WTC11 (cell line): ENCODE results near the gene GLI1. TPM values are rescaled to one million over a fixed set of nuclear protein-coding genes. Genes with fewer than 3 reads are reported as not detected.

ENCODE experiments used
- ATF6 ChIP-seq: sonication (generic); formaldehyde crosslinking; IDR thresholded peaks from 2 replicates; pipeline ENCODE4 v1.8.1; 2023; ENCODE audit warnings: mild to moderate bottlenecking, missing genetic modification reagents
- CTCF ChIP-seq: fragments of 200-600 bp; IDR thresholded peaks from 2 replicates; pipeline ENCODE4 v1.8.0; 2022; ENCODE audit warnings: antibody characterized with exemption
- E2F1 ChIP-seq: sonication (generic); formaldehyde crosslinking; IDR thresholded peaks from 2 replicates; pipeline ENCODE4 v1.8.0; 2022; ENCODE audit warnings: mild to moderate bottlenecking, missing genetic modification reagents
- E2F4 ChIP-seq: sonication (generic); formaldehyde crosslinking; IDR thresholded peaks from 2 replicates; pipeline ENCODE4 v1.8.1; 2022; ENCODE audit warnings: low read depth, mild to moderate bottlenecking, moderate library complexity, missing genetic modification reagents, borderline replicate concordance
- EMX1 ChIP-seq: fragments of 250-450 bp; sonication (Bioruptor Pico); IDR thresholded peaks from 2 replicates; pipeline ENCODE4 v1.8.0; 2021; ENCODE audit warnings: mild to moderate bottlenecking
- ERG ChIP-seq: fragments of 250-450 bp; sonication (Bioruptor Pico); IDR thresholded peaks from 2 replicates; pipeline ENCODE4 v1.8.0; 2021; ENCODE audit warnings: mild to moderate bottlenecking
- FOXJ3 ChIP-seq: sonication (generic); formaldehyde crosslinking; IDR thresholded peaks from 2 replicates; pipeline ENCODE4 v1.9.0; 2021; ENCODE audit warnings: missing genetic modification reagents, mild to moderate bottlenecking, borderline replicate concordance
- FOXK1 ChIP-seq: sonication (generic); formaldehyde crosslinking; IDR thresholded peaks from 2 replicates; pipeline ENCODE4 v1.8.0; 2022; ENCODE audit warnings: mild to moderate bottlenecking, moderate library complexity, missing genetic modification reagents
- GABPB1 ChIP-seq: sonication (generic); formaldehyde crosslinking; IDR thresholded peaks from 2 replicates; pipeline ENCODE4 v1.8.1; 2023; ENCODE audit warnings: mild to moderate bottlenecking, missing genetic modification reagents
- IRF2 ChIP-seq: sonication (generic); formaldehyde crosslinking; IDR thresholded peaks from 2 replicates; pipeline ENCODE4 v1.8.0; 2022; ENCODE audit warnings: low read depth, missing genetic modification reagents, borderline replicate concordance
- MLX ChIP-seq: sonication (generic); formaldehyde crosslinking; IDR thresholded peaks from 2 replicates; pipeline ENCODE4 v1.8.1; 2023; ENCODE audit warnings: mild to moderate bottlenecking, missing genetic modification reagents, moderate library complexity
- MYBL2 ChIP-seq: sonication (generic); formaldehyde crosslinking; IDR thresholded peaks from 2 replicates; pipeline ENCODE4 v1.8.1; 2023; ENCODE audit warnings: mild to moderate bottlenecking, moderate library complexity, missing genetic modification reagents
- NFE2L1 ChIP-seq: sonication (generic); formaldehyde crosslinking; IDR thresholded peaks from 2 replicates; pipeline ENCODE4 v1.8.1; 2023; ENCODE audit warnings: missing genetic modification reagents
- NR3C1 ChIP-seq: sonication (generic); formaldehyde crosslinking; conservative IDR thresholded peaks from 2 replicates; pipeline ENCODE4 v1.8.1; 2023; ENCODE audit warnings: low read depth, mild to moderate bottlenecking, missing genetic modification reagents
- PRDM15 ChIP-seq: sonication (generic); formaldehyde crosslinking; IDR thresholded peaks from 2 replicates; pipeline ENCODE4 v1.8.0; 2022; ENCODE audit warnings: missing genetic modification reagents
- SMAD3 ChIP-seq: sonication (generic); formaldehyde crosslinking; IDR thresholded peaks from 2 replicates; pipeline ENCODE4 v1.8.0; 2022; ENCODE audit warnings: missing genetic modification reagents, mild to moderate bottlenecking, borderline replicate concordance
- ZBTB43 ChIP-seq: sonication (generic); formaldehyde crosslinking; IDR thresholded peaks from 2 replicates; pipeline ENCODE4 v1.8.1; 2023; ENCODE audit warnings: mild to moderate bottlenecking, missing genetic modification reagents
- ZNF423 ChIP-seq: fragments of 250-450 bp; sonication (Bioruptor Pico); IDR thresholded peaks from 2 replicates; pipeline ENCODE4 v2.1.2; 2022; ENCODE audit warnings: mild to moderate bottlenecking, moderate library complexity
- ZNF532 ChIP-seq: fragments of 250-450 bp; sonication (Bioruptor Pico); IDR thresholded peaks from 2 replicates; pipeline ENCODE4 v1.9.0; 2021; ENCODE audit warnings: mild to moderate bottlenecking, borderline replicate concordance
- total RNA-seq: library from RNA; stranded (reverse); gene quantifications from 3 replicates; pipeline ENCODE4 v1.2.3, GENCODE V29; 2021

Gene GLI1
- total RNA-seq, 1 experiment from 2014 or later = 16.2 TPM

- no peak for TF ChIP-seq E2F1 (CRISPR knock-in tag)
- no peak for TF ChIP-seq NR3C1
- no peak; the same call in 1 of the 2 replicates for TF ChIP-seq NFE2L1 (CRISPR knock-in tag)
- peak; percentile 71; the same call in 1 of the 2 replicates for TF ChIP-seq ZNF532
- peak; percentile 58; the same call in 1 of the 2 replicates for TF ChIP-seq ERG (CRISPR knock-in tag)
- TF ChIP-seq GABPB1 (CRISPR knock-in tag) = peak; percentile 100
- no peak for TF ChIP-seq ATF6 (CRISPR knock-in tag)
- peak; percentile 39; the same call in 1 of the 2 replicates for TF ChIP-seq MYBL2
- TF ChIP-seq EMX1 (CRISPR knock-in tag) = peak; percentile 63; the same call in 1 of the 2 replicates
- no peak for TF ChIP-seq MLX (CRISPR knock-in tag)
- no peak for TF ChIP-seq PRDM15 (CRISPR knock-in tag)
- no peak for TF ChIP-seq E2F4
- TF ChIP-seq ZNF423 (CRISPR knock-in tag) = no peak
- TF ChIP-seq IRF2 = no peak
- no peak for TF ChIP-seq FOXJ3 (CRISPR knock-in tag)
- peak; percentile 86 for TF ChIP-seq FOXK1 (CRISPR knock-in tag)
- no peak for TF ChIP-seq CTCF
- TF ChIP-seq ZBTB43 (CRISPR knock-in tag) = no peak
- no peak for TF ChIP-seq SMAD3 (CRISPR knock-in tag)
Observed at GRCh38 chr12:57487597-57488401, 28.2 kb downstream of the GLI1 start, which contains the start of gene MARS1 (continued).
